Colonic mucosa (tissue), 4 donors: ENCODE results near the gene INKA2. TPM values are rescaled to one million over a fixed set of nuclear protein-coding genes. Genes with fewer than 3 reads are reported as not detected.

ENCODE experiments used
- DNase-seq: peaks from one replicate; pipeline ENCODE4 v3.0.0-alpha.2; 2020
- H3K27ac ChIP-seq: fragments of 200-600 bp; one replicate; pipeline ENCODE4 v1.8.0; 2021
- H3K27me3 ChIP-seq: fragments of 200-600 bp; one replicate; pipeline ENCODE4 v1.8.0; 2021
- H3K36me3 ChIP-seq: fragments of 200-600 bp; one replicate; pipeline ENCODE4 v1.8.0; 2021
- H3K4me1 ChIP-seq: fragments of 200-600 bp; one replicate; pipeline ENCODE4 v1.8.0; 2021; ENCODE audit warnings: mild to moderate bottlenecking
- H3K4me3 ChIP-seq: fragments of 200-600 bp; one replicate; pipeline ENCODE4 v1.8.0; 2021
- H3K9ac ChIP-seq, 2 donors: one replicate each; pipeline ENCODE4 v1.7.0; 2013; ENCODE audit warnings: control low read depth in 2 of 2, low read depth in 2 of 2, low read length in 2 of 2
- H3K9me3 ChIP-seq: fragments of 200-600 bp; one replicate; pipeline ENCODE4 v1.8.0; 2021
- intact Hi-C: fragments of 100-400 bp; cut with DNase I; formaldehyde crosslinking; loops from one replicate; pipeline ENCODE4 v1.14.1; 2022
- total RNA-seq, 2 donors: library from RNA; stranded (reverse); fragmentation: NEBNext Ultra II Directional in 1 of 2; extraction: Animal tissue kit (Norgen Biotek cat#: 25700) in 1 of 2; gene quantifications; one replicate each; pipeline ENCODE4 v1.2.1, GENCODE V29; 2021
- TF ChIP-seq, protein P1 (sequence below): fragments of 200-600 bp; IDR thresholded peaks from one replicate; pipeline ENCODE4 v1.8.0; 2022; ENCODE audit warnings: antibody characterized with exemption, mild to moderate bottlenecking
- donor health status: healthy.
- donor health status: DM: no; HTN: no; CAD: no.
- donor health status: DM: no; HTN: no; CAD: no.

INKA2 gene
- total RNA-seq, 2 donors from 2014 or later: 2.2 to 4.0 TPM

DNA sequence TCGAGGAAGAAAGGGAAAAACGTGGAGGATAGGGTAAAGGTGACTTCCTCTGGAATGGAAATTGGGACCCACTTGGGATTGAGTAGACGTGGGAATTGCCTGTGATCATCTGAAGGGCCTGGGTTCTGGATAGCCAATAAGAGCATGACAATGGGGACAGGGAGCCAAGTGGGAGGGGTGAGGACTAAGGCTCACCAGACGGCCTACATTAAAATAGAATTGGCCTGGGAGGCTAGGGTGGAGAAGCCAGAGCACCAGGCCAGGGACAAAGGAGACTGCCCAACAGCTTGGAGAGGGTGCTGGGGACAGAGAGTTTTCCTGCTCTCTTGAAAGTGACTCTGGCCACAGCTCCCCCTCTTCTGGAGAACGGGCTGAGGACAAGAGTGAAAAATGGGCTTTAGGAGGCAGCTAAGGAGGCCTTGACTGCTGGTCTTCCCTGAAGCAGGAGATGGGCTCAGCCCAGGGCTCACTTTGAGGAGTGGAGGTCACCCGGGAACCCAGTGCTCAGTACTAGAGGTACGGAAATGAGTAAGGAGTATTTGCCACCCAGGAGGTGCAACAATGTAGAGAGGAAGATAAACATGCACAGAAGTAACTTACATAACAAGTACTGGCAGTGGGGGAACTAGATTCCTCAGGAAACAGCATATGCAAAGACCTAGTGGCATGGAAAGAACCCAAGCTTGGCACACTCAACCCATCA is 18.8 kb downstream of the INKA2 start:
- H3K36me3 ChIP-seq: no peaks in the 10 kb centered on the region

DNA sequence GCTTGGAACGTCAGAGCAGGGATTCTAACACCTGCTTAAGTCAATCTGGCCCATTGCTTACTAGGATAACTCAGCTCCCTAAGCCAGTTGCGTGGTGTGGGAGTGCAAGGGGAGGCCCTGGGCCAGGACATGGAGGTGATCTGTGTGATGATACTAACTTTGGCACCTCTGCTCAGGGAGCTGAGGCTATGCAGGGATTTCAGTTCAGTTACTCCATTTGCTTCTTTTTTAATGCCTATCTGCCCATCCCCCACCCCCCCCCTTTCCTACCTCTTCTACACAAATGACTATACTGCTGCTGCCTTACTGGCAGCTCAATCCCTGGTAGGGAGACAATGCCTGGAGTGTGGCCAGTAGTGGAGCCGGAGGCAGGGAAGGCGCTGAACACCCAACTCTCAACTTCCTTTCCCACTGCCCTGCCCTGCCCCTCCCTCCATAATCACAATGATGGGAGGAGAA is 19.5 kb downstream of the INKA2 start:
- H3K27ac ChIP-seq: no peak overlapping the region
- no peaks in the 10 kb centered on the region for H3K9me3 ChIP-seq
- no peaks in the 10 kb centered on the region for H3K4me1 ChIP-seq
- H3K36me3 ChIP-seq: no peaks in the 10 kb centered on the region
- TF ChIP-seq, protein P1, sequence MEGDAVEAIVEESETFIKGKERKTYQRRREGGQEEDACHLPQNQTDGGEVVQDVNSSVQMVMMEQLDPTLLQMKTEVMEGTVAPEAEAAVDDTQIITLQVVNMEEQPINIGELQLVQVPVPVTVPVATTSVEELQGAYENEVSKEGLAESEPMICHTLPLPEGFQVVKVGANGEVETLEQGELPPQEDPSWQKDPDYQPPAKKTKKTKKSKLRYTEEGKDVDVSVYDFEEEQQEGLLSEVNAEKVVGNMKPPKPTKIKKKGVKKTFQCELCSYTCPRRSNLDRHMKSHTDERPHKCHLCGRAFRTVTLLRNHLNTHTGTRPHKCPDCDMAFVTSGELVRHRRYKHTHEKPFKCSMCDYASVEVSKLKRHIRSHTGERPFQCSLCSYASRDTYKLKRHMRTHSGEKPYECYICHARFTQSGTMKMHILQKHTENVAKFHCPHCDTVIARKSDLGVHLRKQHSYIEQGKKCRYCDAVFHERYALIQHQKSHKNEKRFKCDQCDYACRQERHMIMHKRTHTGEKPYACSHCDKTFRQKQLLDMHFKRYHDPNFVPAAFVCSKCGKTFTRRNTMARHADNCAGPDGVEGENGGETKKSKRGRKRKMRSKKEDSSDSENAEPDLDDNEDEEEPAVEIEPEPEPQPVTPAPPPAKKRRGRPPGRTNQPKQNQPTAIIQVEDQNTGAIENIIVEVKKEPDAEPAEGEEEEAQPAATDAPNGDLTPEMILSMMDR: no peak
- no peak for DNase-seq
- no peaks in the 10 kb centered on the region for H3K27me3 ChIP-seq
- no peak overlapping the region for H3K4me3 ChIP-seq
- intact Hi-C loops: loop anchor here (5.0 kb wide), 1 partner anchor 33 kb away; no protein-coding TSS in a partner anchor
- H3K9ac ChIP-seq: no peak overlapping the region

More for the DNA sequence above, 18.8 kb downstream of the INKA2 start:
- no peak for DNase-seq
- no peaks in the 10 kb centered on the region for H3K4me1 ChIP-seq
- intact Hi-C loops: no loop called here
- no peaks in the 10 kb centered on the region for H3K9me3 ChIP-seq
- H3K9ac ChIP-seq: no peak overlapping the region
- H3K4me3 ChIP-seq: no peak overlapping the region
- H3K27ac ChIP-seq: no peak overlapping the region
- H3K27me3 ChIP-seq: no peaks in the 10 kb centered on the region
- TF ChIP-seq, protein P1: no peak

DNA sequence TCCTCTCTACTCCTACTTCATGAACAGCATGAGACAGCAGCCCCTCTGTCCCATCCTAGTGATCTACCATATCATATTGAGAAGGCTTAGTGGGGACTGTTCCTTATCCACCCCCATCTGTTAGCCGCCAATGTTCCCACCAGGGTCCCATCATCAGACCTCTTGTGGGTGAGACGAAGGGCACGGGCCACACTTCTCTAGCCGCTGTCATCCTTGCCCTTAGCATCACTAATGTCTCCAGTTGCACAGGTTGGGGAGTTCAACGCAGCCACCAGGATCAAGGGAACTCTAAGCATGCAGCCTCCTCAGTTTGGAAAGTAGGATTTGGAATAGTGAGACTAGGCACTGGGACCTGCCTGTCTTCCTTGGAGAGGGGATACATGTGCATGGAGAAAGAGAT is 20.1 kb downstream of the INKA2 start:
- intact Hi-C loops: loop anchor here (5.0 kb wide), 1 partner anchor 33 kb away; no protein-coding TSS in a partner anchor
- TF ChIP-seq, protein P1: no peak
- no peaks in the 10 kb centered on the region for H3K27me3 ChIP-seq
- H3K27ac ChIP-seq: no peak overlapping the region
- no peak overlapping the region for H3K4me3 ChIP-seq
- H3K9me3 ChIP-seq: no peaks in the 10 kb centered on the region
- DNase-seq: no peak
- H3K36me3 ChIP-seq: no peaks in the 10 kb centered on the region
- no peak overlapping the region for H3K9ac ChIP-seq
- no peaks in the 10 kb centered on the region for H3K4me1 ChIP-seq

DNA sequence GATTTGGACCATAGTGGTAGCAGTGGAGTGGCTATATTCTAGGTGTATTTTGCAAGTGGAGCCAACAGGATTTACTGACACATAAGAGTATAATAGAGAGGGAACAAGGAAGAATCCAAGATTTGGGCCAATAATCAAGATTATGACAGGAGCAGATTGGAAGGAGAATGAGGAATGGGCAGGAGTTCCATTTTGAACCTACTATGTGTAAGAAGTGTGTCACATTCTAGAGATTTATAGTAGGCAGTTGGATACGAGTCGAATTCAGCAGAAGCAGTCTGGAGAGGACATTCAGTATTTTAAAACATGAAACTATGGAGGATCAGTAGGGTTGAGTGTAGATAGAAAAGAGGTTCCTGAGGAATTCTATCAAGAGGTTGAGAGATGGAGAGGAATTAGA is 21.7 kb downstream of the INKA2 start:
- Histone ChIP-seq H3K27ac (no peak overlapping the region), H3K9ac (no peak overlapping the region), H3K4me3 (no peak overlapping the region), H3K36me3 (no peaks in the 10 kb centered on the region), H3K4me1 (no peaks in the 10 kb centered on the region), H3K9me3 (no peaks in the 10 kb centered on the region), H3K27me3 (no peaks in the 10 kb centered on the region)
- TF ChIP-seq, protein P1: no peak
- intact Hi-C loops: loop anchor here (5.0 kb wide), 1 partner anchor 35 kb away; no protein-coding TSS in a partner anchor
- no peak for DNase-seq

DNA sequence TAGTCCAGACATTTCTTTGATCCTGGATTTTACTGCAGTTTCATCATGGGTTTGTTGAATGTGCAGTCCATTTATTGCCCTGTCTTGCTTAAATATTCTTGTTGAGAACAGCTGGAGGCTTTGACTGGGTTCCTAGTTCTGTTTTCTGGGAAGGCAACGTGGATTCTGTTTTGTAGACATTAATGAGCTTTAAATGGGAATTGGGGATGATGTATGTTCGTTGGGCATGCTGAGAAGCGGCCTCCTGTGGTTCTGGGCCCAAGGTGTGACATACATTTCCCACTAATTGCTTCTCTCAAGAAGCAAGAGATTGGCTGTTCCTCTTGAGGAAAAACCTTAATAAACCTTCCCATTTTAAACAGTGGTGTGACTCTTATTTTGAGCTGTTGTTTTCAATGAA is 22.9 kb downstream of the INKA2 start:
- intact Hi-C loops: loop anchor here (5.0 kb wide), 1 partner anchor 36 kb away; no protein-coding TSS in a partner anchor
- TF ChIP-seq, protein P1: no peak
- no peak overlapping the region for H3K9ac ChIP-seq
- no peaks in the 10 kb centered on the region for H3K9me3 ChIP-seq
- DNase-seq: no peak
- H3K27me3 ChIP-seq: no peaks in the 10 kb centered on the region
- H3K36me3 ChIP-seq: no peaks in the 10 kb centered on the region
- H3K4me3 ChIP-seq: no peak overlapping the region
- no peak overlapping the region for H3K27ac ChIP-seq
- no peaks in the 10 kb centered on the region for H3K4me1 ChIP-seq
